ENCODE measurements around the gene FASN.

FASN gene

DNA sequence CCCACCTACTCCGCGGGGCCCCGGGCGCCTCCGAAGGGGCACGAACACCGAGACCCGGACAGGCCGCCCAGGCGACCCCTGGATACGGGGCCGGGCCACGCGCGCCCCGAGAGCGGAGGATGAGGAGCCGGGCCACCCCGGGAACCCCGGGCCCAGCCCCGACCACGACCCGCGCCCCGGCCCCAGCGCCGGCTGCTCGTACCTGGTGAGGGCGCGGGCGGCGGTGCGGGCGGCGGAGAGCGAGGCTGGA is 192 bp downstream of the FASN start:
- H3K27me3 ChIP-seq (ENCODE audit: insufficient read depth, low read length, poor library complexity, severe bottlenecking): no peaks in the 10 kb centered on the region
- peaks cover 43% of the 10 kb centered on the region for H4K20me1 ChIP-seq (ENCODE audit: insufficient read depth, low read length, poor library complexity, severe bottlenecking)
- H3F3A ChIP-seq (ENCODE audit: low read depth): no peaks in the 10 kb centered on the region
- no peak overlapping the region for H2AFZ ChIP-seq (ENCODE audit: low read length)
- H3K9me3 ChIP-seq (ENCODE audit: insufficient read depth, low read depth, low read length): no peaks in the 10 kb centered on the region
- TF ChIP-seq, protein P1, sequence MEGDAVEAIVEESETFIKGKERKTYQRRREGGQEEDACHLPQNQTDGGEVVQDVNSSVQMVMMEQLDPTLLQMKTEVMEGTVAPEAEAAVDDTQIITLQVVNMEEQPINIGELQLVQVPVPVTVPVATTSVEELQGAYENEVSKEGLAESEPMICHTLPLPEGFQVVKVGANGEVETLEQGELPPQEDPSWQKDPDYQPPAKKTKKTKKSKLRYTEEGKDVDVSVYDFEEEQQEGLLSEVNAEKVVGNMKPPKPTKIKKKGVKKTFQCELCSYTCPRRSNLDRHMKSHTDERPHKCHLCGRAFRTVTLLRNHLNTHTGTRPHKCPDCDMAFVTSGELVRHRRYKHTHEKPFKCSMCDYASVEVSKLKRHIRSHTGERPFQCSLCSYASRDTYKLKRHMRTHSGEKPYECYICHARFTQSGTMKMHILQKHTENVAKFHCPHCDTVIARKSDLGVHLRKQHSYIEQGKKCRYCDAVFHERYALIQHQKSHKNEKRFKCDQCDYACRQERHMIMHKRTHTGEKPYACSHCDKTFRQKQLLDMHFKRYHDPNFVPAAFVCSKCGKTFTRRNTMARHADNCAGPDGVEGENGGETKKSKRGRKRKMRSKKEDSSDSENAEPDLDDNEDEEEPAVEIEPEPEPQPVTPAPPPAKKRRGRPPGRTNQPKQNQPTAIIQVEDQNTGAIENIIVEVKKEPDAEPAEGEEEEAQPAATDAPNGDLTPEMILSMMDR (conservative IDR thresholded peaks at IDR 0.05; ENCODE audit: low read length): no peak
- no peak for TF ChIP-seq EZH2phosphoT487 (IDR thresholded peaks at IDR 0.05; ENCODE audit: borderline replicate concordance)
- H3K9ac ChIP-seq (ENCODE audit: low read depth, low read length, poor library complexity, severe bottlenecking): peak overlapping the region; percentile 93
- peaks cover 24% of the 10 kb centered on the region for H3K4me1 ChIP-seq (ENCODE audit: insufficient read depth, low read length, poor library complexity, severe bottlenecking)
- peak overlapping the region; percentile 96 for H3K4me2 ChIP-seq (ENCODE audit: low read depth, low read length, poor library complexity, severe bottlenecking)
- peak overlapping the region; percentile 86 for H3K4me3 ChIP-seq (ENCODE audit: low read length, poor library complexity, severe bottlenecking)
- H3K36me3 ChIP-seq (ENCODE audit: insufficient read depth, low read length): peaks cover 25% of the 10 kb centered on the region; the same call in 1 of the 2 replicates
- H3K9me2 ChIP-seq (replicated peaks; ENCODE audit: low read depth, low read length): no peaks in the 10 kb centered on the region
- H3K79me2 ChIP-seq (ENCODE audit: insufficient read depth, low read length): peaks cover 63% of the 10 kb centered on the region

DNA sequence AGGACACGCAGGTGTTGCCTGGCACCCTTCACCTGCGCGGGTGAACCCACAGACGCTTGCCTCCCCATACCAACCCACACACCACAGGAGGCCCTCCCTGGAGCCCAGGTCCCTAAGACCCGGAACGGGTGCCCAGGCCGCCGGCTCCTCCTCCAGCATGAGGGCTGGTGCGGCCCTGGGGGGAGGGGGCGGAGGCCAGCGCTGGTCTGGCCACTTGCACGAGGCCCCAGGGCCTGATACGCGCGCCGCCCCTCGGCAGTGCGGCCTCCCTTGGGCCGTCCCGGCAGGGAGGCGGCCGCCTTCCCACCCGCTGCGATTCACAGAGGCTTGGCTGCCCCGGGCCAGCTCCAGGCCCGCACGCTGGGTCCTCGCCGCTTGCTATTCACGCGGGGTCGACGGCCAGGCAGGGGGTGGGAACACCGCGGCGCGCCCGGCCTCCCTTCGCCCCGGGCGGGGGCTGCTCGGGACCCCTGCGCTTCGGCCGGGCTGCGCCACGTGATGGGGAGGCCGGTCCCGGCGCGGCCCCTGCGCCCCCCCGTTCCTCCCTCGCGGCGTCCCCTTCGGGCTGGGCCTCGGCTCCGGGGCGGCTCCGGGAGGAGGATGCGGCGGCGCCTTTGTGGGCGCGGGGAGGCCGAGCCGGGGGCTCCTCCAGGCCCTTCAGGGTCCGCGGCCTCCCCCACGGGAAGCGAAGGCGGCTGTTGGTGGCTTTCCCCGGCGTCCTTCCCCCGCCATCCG is 685 bp downstream of the FASN start:
- peaks cover 30% of the 10 kb centered on the region; the same call in 1 of the 2 replicates for H3K36me3 ChIP-seq (ENCODE audit: insufficient read depth, low read length)
- H3F3A ChIP-seq (ENCODE audit: low read depth): no peaks in the 10 kb centered on the region
- H2AFZ ChIP-seq (ENCODE audit: low read length): no peak overlapping the region
- H3K27me3 ChIP-seq (ENCODE audit: insufficient read depth, low read length, poor library complexity, severe bottlenecking): no peaks in the 10 kb centered on the region
- H4K20me1 ChIP-seq (ENCODE audit: insufficient read depth, low read length, poor library complexity, severe bottlenecking): peaks cover 47% of the 10 kb centered on the region
- H3K4me1 ChIP-seq (ENCODE audit: insufficient read depth, low read length, poor library complexity, severe bottlenecking): peaks cover 24% of the 10 kb centered on the region
- H3K79me2 ChIP-seq (ENCODE audit: insufficient read depth, low read length): peaks cover 67% of the 10 kb centered on the region
- H3K4me3 ChIP-seq (ENCODE audit: low read length, poor library complexity, severe bottlenecking): peak overlapping the region; percentile 86
- no peaks in the 10 kb centered on the region for H3K9me2 ChIP-seq (replicated peaks; ENCODE audit: low read depth, low read length)
- H3K9ac ChIP-seq (ENCODE audit: low read depth, low read length, poor library complexity, severe bottlenecking): peak overlapping the region; percentile 93
- H3K4me2 ChIP-seq (ENCODE audit: low read depth, low read length, poor library complexity, severe bottlenecking): peak overlapping the region; percentile 96
- TF ChIP-seq, protein P1 (conservative IDR thresholded peaks at IDR 0.05; ENCODE audit: low read length): no peak
- no peak for TF ChIP-seq EZH2phosphoT487 (IDR thresholded peaks at IDR 0.05; ENCODE audit: borderline replicate concordance)
- H3K9me3 ChIP-seq (ENCODE audit: insufficient read depth, low read depth, low read length): no peaks in the 10 kb centered on the region

DNA sequence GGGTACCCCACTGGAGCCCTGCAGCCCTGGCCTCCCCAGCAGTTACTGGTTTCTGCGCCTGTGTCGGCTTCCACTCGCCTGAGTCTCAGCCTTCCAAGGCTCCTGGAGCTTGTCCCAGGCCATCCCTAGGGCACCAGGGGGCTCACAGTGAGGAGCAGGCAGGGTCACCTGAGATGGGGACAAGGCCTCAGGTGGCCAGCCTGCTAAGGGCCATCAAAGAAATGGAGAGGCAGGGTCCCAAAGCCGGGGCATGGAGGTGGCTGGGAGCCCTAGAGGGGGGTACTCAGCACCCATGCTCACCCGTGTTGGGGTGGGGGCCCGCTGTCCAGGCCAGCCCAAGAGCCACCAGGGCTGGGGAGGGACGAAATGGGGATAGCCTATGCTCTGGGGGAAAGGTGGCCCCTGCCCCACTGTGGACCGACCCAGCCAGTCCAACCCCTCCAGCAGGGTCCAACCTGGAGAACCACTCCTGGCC is 1.3 kb downstream of the FASN start:
- no peak for TF ChIP-seq EZH2phosphoT487 (IDR thresholded peaks at IDR 0.05; ENCODE audit: borderline replicate concordance)
- TF ChIP-seq, protein P1 (conservative IDR thresholded peaks at IDR 0.05; ENCODE audit: low read length): no peak
- Histone ChIP-seq H3K4me2 (ENCODE audit: low read depth, low read length, poor library complexity, severe bottlenecking) (peak overlapping the region; percentile 96), H4K20me1 (ENCODE audit: insufficient read depth, low read length, poor library complexity, severe bottlenecking) (peaks cover 52% of the 10 kb centered on the region), H3K9me3 (ENCODE audit: insufficient read depth, low read depth, low read length) (no peaks in the 10 kb centered on the region), H3K4me3 (ENCODE audit: low read length, poor library complexity, severe bottlenecking) (peak overlapping the region; percentile 86), H2AFZ (ENCODE audit: low read length) (no peak overlapping the region), H3K36me3 (ENCODE audit: insufficient read depth, low read length) (peaks cover 36% of the 10 kb centered on the region; the same call in 1 of the 2 replicates), H3K9me2 (replicated peaks; ENCODE audit: low read depth, low read length) (no peaks in the 10 kb centered on the region), H3K27me3 (ENCODE audit: insufficient read depth, low read length, poor library complexity, severe bottlenecking) (no peaks in the 10 kb centered on the region), H3K9ac (ENCODE audit: low read depth, low read length, poor library complexity, severe bottlenecking) (peak overlapping the region; percentile 93), H3F3A (ENCODE audit: low read depth) (no peaks in the 10 kb centered on the region), H3K79me2 (ENCODE audit: insufficient read depth, low read length) (peaks cover 74% of the 10 kb centered on the region), H3K4me1 (ENCODE audit: insufficient read depth, low read length, poor library complexity, severe bottlenecking) (peaks cover 24% of the 10 kb centered on the region)
